ENCODE data around the gene CHRNG.

- TF ChIP-seq CTCF (IDR thresholded peaks at IDR 0.05; ENCODE audit: poor library complexity) = no peak
- no peak for TF ChIP-seq EZH2 (IDR thresholded peaks at IDR 0.05; ENCODE audit: borderline replicate concordance)
- TF ChIP-seq EZH2phosphoT487 (IDR thresholded peaks at IDR 0.05; ENCODE audit: low read depth, severe bottlenecking, unreplicated experiment) = no peak
Measured at GRCh38 chr2:232527905-232528470, 11.5 kb upstream of the CHRNG start.

All from hepatocyte (in vitro differentiated cells).